DOHH2 (cell line): Measurements from ENCODE around the gene FARP2.

Source experiments
- CTCF ChIP-seq: fragments of 200-600 bp; sonication (generic); IDR thresholded peaks from one replicate; pipeline ENCODE4 v1.5.1; 2014; ENCODE audit warnings: antibody characterized with exemption, mild to moderate bottlenecking, low read depth, low read length; ENCODE audit not compliant: poor library complexity, severe bottlenecking
- EZH2phosphoT487 ChIP-seq: fragments of 200-600 bp; sonication (generic); IDR thresholded peaks from 2 replicates; pipeline ENCODE4 v1.6.1; 2017; ENCODE audit warnings: borderline replicate concordance, mild to moderate bottlenecking, antibody characterized with exemption, low read length, moderate library complexity, mixed read lengths

- no peak for TF ChIP-seq EZH2phosphoT487
- no peak for TF ChIP-seq CTCF
Observed at GRCh38 chr2:241538838-241539615, 182.9 kb downstream of the FARP2 start.
